ENCODE measurements around the gene MECR.

Gene MECR

DNA sequence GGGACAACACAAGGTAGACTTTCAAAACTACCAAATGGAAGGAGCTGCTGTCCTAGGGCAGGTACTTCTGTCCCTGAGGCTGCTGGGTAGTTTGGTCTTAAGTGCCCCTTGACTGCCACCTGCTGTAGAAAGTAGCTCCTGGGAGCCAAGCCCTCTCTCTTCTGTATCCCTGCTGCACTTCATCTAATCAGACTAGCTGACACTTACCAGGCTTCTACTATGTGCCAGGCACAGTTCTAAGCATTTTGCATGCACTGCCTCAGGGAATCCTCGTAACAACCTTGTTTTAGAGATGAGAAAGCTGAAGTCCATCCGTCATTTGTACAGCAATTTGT is 33.2 kb downstream of the MECR start:
- CTCF ChIA-PET = interaction anchor here (0.8 to 6.7 kb wide), 8 partner anchors 9 to 313 kb away, joined by 3 to 89 read pairs (median 4); partner anchors contain the start of gene SRSF4
- peak; percentile 56 to 75 (median 75) for DNase-seq
- H3K27ac ChIP-seq (ENCODE audit: insufficient read depth in 1 of 2, low read depth in 1 of 2, low read length in 2 of 2, poor library complexity in 1 of 2, severe bottlenecking in 2 of 2) = no peak overlapping the region
- H3K4me1 ChIP-seq (ENCODE audit: control extremely low read depth in 1 of 4, control insufficient read depth in 4 of 4, insufficient read depth in 4 of 4, low read length in 3 of 4) = peaks cover 5 to 21% (median 19%) of the 10 kb centered on the region in 4 experiments
- POLR2A ChIA-PET = interaction anchor here (0.5 to 1.0 kb wide), 3 partner anchors 16 to 312 kb away, joined by 3 to 6 read pairs (median 4); partner anchors contain the start of gene SRSF4
- H3K4me3 ChIP-seq (ENCODE audit: control insufficient read depth in 1 of 7, extremely low read depth in 1 of 7, insufficient read depth in 4 of 7, low read depth in 2 of 7, low read length in 6 of 7) = no peak overlapping the region
- peaks cover 9 to 56% (median 40%) of the 10 kb centered on the region in 4 experiments for H3K36me3 ChIP-seq (ENCODE audit: control insufficient read depth in 4 of 4, insufficient read depth in 4 of 4, low read length in 3 of 4)
- no peaks in the 10 kb centered on the region for H3K9me3 ChIP-seq (ENCODE audit: control extremely low read depth in 1 of 5, control insufficient read depth in 4 of 5, insufficient read depth in 2 of 5, low read depth in 1 of 5, low read length in 4 of 5)
- WGBS (ENCODE audit: insufficient coverage) = 95% methylated on average over 2 of the region's 2 CpGs
- no peaks in the 10 kb centered on the region for H3K27me3 ChIP-seq (replicated peaks in 2 of 5; ENCODE audit: control insufficient read depth in 4 of 5, insufficient read depth in 5 of 5, low read length in 4 of 5)

DNA sequence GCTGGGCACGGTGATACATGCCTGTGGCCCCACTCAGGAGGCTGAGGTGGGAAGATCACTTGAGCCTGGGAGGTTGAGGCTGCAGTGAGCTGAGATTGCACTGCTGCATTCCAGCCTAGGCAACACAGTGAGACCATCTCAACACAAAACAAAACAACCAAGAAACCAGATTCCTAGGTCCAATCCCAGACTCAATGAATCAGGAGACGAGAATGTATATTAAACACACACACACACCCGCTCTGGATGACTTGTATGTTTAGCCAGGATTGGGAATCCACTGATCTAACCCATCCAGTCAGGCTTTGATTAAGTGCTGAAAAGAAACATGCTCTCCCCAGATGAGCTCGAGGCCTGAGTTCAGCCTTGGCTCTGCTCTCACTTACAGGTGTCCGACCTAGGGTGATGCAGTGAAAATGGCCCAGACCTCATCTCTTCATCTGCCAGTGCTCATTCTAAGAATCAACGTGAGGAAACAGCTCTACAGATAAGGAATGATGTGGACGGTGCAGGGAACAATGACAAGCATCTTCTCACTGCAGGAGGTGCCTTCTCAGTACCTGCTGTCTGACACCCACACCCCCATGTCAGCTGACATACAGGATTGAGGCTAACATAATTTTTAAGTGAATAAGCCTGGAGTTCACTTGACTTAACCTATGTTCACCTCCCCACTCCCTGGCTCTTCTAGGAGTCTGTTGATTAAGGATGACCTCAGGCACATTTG is 33.7 kb downstream of the MECR start:
- no peaks in the 10 kb centered on the region for H3K9me3 ChIP-seq (ENCODE audit: control extremely low read depth in 1 of 5, control insufficient read depth in 4 of 5, insufficient read depth in 2 of 5, low read depth in 1 of 5, low read length in 4 of 5)
- H3K27ac ChIP-seq (ENCODE audit: insufficient read depth in 1 of 2, low read depth in 1 of 2, low read length in 2 of 2, poor library complexity in 1 of 2, severe bottlenecking in 2 of 2) = no peak overlapping the region
- peaks cover under 1 to 16% (median 14%) of the 10 kb centered on the region in 4 experiments for H3K4me1 ChIP-seq (ENCODE audit: control extremely low read depth in 1 of 4, control insufficient read depth in 4 of 4, insufficient read depth in 4 of 4, low read length in 3 of 4)
- H3K4me3 ChIP-seq (ENCODE audit: control insufficient read depth in 1 of 7, extremely low read depth in 1 of 7, insufficient read depth in 4 of 7, low read depth in 2 of 7, low read length in 6 of 7) = no peak overlapping the region
- peaks cover 9 to 56% (median 45%) of the 10 kb centered on the region in 4 experiments for H3K36me3 ChIP-seq (ENCODE audit: control insufficient read depth in 4 of 4, insufficient read depth in 4 of 4, low read length in 3 of 4)
- POLR2A ChIA-PET = interaction anchor here (0.5 to 1.0 kb wide), 4 partner anchors 15 to 819 kb away, joined by 3 to 6 read pairs (median 4); partner anchors contain the start of gene SRSF4
- DNase-seq = no peak
- H3K27me3 ChIP-seq (replicated peaks in 2 of 5; ENCODE audit: control insufficient read depth in 4 of 5, insufficient read depth in 5 of 5, low read length in 4 of 5) = no peaks in the 10 kb centered on the region
- CTCF ChIA-PET = interaction anchor here (0.6 to 6.7 kb wide), 11 partner anchors 10 to 312 kb away, joined by 3 to 89 read pairs (median 4); partner anchors contain the start of gene SRSF4
- WGBS (ENCODE audit: insufficient coverage) = 95% methylated on average over 6 of the region's 7 CpGs

DNA sequence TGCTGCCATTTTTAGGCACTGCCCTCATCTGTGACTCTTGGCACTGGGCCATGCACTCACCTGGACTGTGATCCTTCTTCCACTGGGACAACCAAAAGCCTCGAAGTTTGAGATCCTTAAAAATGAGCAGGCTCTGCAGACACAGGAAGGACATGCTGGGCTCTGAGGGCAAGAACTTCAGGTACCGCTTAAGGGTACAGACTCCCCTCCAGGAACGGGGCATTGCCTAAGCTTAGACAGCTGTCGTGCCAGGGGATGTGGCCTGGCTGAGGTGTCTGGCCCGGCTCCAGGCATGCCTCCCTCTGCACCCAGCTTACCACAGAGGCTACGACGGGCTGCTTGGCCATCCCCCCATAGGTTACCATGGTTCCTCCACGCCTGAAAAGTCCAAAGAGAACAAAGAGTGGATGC is 34.8 kb downstream of the MECR start:
- peaks cover 0 to 12% (median 5%) of the 10 kb centered on the region in 4 experiments for H3K4me1 ChIP-seq (ENCODE audit: control extremely low read depth in 1 of 4, control insufficient read depth in 4 of 4, insufficient read depth in 4 of 4, low read length in 3 of 4)
- POLR2A ChIA-PET = interaction anchor here (0.6 to 1.1 kb wide), 2 partner anchors 71 to 579 kb away, joined by 3 read pairs; no protein-coding TSS in a partner anchor
- peaks cover 7 to 52% (median 38%) of the 10 kb centered on the region in 4 experiments for H3K36me3 ChIP-seq (ENCODE audit: control insufficient read depth in 4 of 4, insufficient read depth in 4 of 4, low read length in 3 of 4)
- H3K27me3 ChIP-seq (replicated peaks in 2 of 5; ENCODE audit: control insufficient read depth in 4 of 5, insufficient read depth in 5 of 5, low read length in 4 of 5) = no peaks in the 10 kb centered on the region
- peaks cover 0 to 1% (median 0%) of the 10 kb centered on the region in 5 experiments for H3K9me3 ChIP-seq (ENCODE audit: control extremely low read depth in 1 of 5, control insufficient read depth in 4 of 5, insufficient read depth in 2 of 5, low read depth in 1 of 5, low read length in 4 of 5)
- peak; percentile 61 to 91 (median 91) for DNase-seq
- WGBS (ENCODE audit: insufficient coverage) = 0% methylated on average over 3 of the region's 8 CpGs
- CTCF ChIA-PET = interaction anchor here (1.0 to 6.7 kb wide), 4 partner anchors 8 to 32 kb away, joined by 3 to 89 read pairs (median 4); partner anchors contain the start of gene SRSF4
- H3K27ac ChIP-seq (ENCODE audit: insufficient read depth in 1 of 2, low read depth in 1 of 2, low read length in 2 of 2, poor library complexity in 1 of 2, severe bottlenecking in 2 of 2) = no peak overlapping the region
- no peak overlapping the region for H3K4me3 ChIP-seq (ENCODE audit: control insufficient read depth in 1 of 7, extremely low read depth in 1 of 7, insufficient read depth in 4 of 7, low read depth in 2 of 7, low read length in 6 of 7)

DNA sequence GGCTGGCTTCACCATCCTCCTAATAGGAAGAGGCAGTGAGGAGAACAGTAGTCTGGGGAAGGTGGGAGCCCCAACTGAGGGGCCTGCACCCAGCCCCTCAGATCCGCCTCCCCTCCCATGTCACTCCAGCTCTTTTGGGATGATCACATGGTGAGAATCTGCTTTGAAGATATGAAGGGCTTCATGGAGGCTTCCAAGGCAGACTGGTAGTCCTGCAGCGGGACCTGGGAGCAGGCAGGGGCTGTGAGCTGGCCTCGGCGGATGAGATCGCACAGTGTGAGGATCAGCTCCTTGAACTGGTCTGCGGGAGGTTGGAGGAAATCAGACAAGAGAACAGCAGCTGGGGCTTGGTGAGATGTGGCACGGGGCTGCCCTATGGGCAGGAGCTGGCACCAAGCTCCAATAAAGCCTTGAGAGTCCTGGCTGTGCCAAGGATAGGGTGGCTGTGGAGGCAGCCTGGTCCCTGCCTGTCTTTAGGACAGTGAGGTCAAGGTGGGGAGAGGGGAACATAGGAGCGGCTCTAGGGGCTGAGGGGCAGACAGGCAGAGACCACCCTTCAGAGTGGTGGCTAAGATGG is 36.8 kb downstream of the MECR start:
- peaks cover 0 to 12% (median 5%) of the 10 kb centered on the region in 4 experiments for H3K4me1 ChIP-seq (ENCODE audit: control extremely low read depth in 1 of 4, control insufficient read depth in 4 of 4, insufficient read depth in 4 of 4, low read length in 3 of 4)
- peaks cover 0 to 3% (median 0%) of the 10 kb centered on the region in 5 experiments for H3K9me3 ChIP-seq (ENCODE audit: control extremely low read depth in 1 of 5, control insufficient read depth in 4 of 5, insufficient read depth in 2 of 5, low read depth in 1 of 5, low read length in 4 of 5)
- POLR2A ChIA-PET = no interaction called here
- H3K27me3 ChIP-seq (replicated peaks in 2 of 5; ENCODE audit: control insufficient read depth in 4 of 5, insufficient read depth in 5 of 5, low read length in 4 of 5) = no peaks in the 10 kb centered on the region
- no peak overlapping the region for H3K4me3 ChIP-seq (ENCODE audit: control insufficient read depth in 1 of 7, extremely low read depth in 1 of 7, insufficient read depth in 4 of 7, low read depth in 2 of 7, low read length in 6 of 7)
- peaks cover 4 to 43% (median 27%) of the 10 kb centered on the region in 4 experiments for H3K36me3 ChIP-seq (ENCODE audit: control insufficient read depth in 4 of 4, insufficient read depth in 4 of 4, low read length in 3 of 4)
- no peak for DNase-seq
- no peak overlapping the region for H3K27ac ChIP-seq (ENCODE audit: insufficient read depth in 1 of 2, low read depth in 1 of 2, low read length in 2 of 2, poor library complexity in 1 of 2, severe bottlenecking in 2 of 2)
- WGBS (ENCODE audit: insufficient coverage) = 98% methylated on average over 7 of the region's 8 CpGs
- CTCF ChIA-PET = interaction anchor here (1.0 to 6.7 kb wide), 2 partner anchors 8 to 11 kb away, joined by 4 to 89 read pairs; partner anchors contain the start of gene SRSF4

DNA sequence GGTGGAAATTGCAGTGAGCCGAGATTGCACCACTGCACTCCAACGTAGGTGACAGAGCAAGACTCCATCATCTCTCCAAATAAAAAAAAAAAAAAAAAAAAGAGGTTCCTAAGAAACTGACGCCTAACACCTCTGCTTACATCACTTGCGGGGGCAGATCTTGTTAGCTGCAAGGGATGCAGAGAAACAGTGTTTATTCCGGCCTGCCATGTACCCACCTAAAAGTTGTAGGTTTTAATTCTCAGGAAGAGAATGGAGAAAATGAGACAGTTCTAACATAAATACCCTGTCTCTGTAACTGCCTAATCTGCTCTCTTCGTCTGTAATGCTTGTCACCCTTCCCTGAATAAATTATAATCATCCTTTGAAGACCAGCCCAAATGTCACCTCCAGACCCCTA is 40.0 kb downstream of the MECR start:
- no peak overlapping the region for H3K4me3 ChIP-seq (ENCODE audit: control insufficient read depth in 1 of 7, extremely low read depth in 1 of 7, insufficient read depth in 4 of 7, low read depth in 2 of 7, low read length in 6 of 7)
- 100% methylated on average over 2 of the region's 6 CpGs for WGBS (ENCODE audit: insufficient coverage)
- CTCF ChIA-PET = no interaction called here
- no peak overlapping the region for H3K27ac ChIP-seq (ENCODE audit: insufficient read depth in 1 of 2, low read depth in 1 of 2, low read length in 2 of 2, poor library complexity in 1 of 2, severe bottlenecking in 2 of 2)
- no peak for DNase-seq
- H3K4me1 ChIP-seq (ENCODE audit: control extremely low read depth in 1 of 4, control insufficient read depth in 4 of 4, insufficient read depth in 4 of 4, low read length in 3 of 4) = peaks cover 0 to 3% (median 1%) of the 10 kb centered on the region in 4 experiments
- POLR2A ChIA-PET = no interaction called here
- H3K36me3 ChIP-seq (ENCODE audit: control insufficient read depth in 4 of 4, insufficient read depth in 4 of 4, low read length in 3 of 4) = peaks cover 4 to 23% (median 18%) of the 10 kb centered on the region in 4 experiments
- peaks cover 0 to 3% (median 0%) of the 10 kb centered on the region in 5 experiments for H3K9me3 ChIP-seq (ENCODE audit: control extremely low read depth in 1 of 5, control insufficient read depth in 4 of 5, insufficient read depth in 2 of 5, low read depth in 1 of 5, low read length in 4 of 5)
- H3K27me3 ChIP-seq (replicated peaks in 2 of 5; ENCODE audit: control insufficient read depth in 4 of 5, insufficient read depth in 5 of 5, low read length in 4 of 5) = no peaks in the 10 kb centered on the region

DNA sequence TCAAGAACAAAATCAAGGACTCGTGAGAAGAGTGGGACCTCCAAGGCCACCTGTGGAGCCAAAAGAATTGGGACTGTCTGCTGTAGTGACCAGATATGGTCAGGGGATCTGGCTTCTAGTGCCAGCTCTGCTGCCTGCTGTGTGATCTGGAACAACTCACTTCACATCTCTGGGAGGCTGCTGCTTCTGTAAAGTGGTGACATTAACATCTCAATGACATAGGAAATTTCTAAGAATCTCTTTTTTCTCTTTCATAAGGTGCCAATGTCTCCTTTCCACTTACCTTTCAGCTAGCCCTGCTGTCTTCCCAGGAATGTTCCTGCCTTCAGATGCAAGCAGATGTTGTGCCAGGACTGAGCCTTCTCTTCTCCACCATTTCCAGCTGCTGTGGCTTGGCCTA is 44.0 kb downstream of the MECR start:
- POLR2A ChIA-PET = no interaction called here
- no peak overlapping the region for H3K4me3 ChIP-seq (ENCODE audit: control insufficient read depth in 1 of 7, extremely low read depth in 1 of 7, insufficient read depth in 4 of 7, low read depth in 2 of 7, low read length in 6 of 7)
- no peak for DNase-seq
- H3K4me1 ChIP-seq (ENCODE audit: control extremely low read depth in 1 of 4, control insufficient read depth in 4 of 4, insufficient read depth in 4 of 4, low read length in 3 of 4) = peaks cover 0 to 13% (median 8%) of the 10 kb centered on the region in 4 experiments
- H3K9me3 ChIP-seq (ENCODE audit: control extremely low read depth in 1 of 5, control insufficient read depth in 4 of 5, insufficient read depth in 2 of 5, low read depth in 1 of 5, low read length in 4 of 5) = peaks cover 0 to 3% (median 0%) of the 10 kb centered on the region in 5 experiments
- H3K36me3 ChIP-seq (ENCODE audit: control insufficient read depth in 4 of 4, insufficient read depth in 4 of 4, low read length in 3 of 4) = peaks cover 0 to 3% (median 0%) of the 10 kb centered on the region in 4 experiments
- CTCF ChIA-PET = interaction anchor here (8.7 to 10.1 kb wide), 2 partner anchors 9 to 14 kb away, joined by 76 to 89 read pairs; no protein-coding TSS in a partner anchor
- no peak overlapping the region for H3K27ac ChIP-seq (ENCODE audit: insufficient read depth in 1 of 2, low read depth in 1 of 2, low read length in 2 of 2, poor library complexity in 1 of 2, severe bottlenecking in 2 of 2)
- WGBS (ENCODE audit: insufficient coverage) = 89% methylated on average over 1 of the region's 1 CpG
- H3K27me3 ChIP-seq (replicated peaks in 2 of 5; ENCODE audit: control insufficient read depth in 4 of 5, insufficient read depth in 5 of 5, low read length in 4 of 5) = no peaks in the 10 kb centered on the region

Measured in common myeloid progenitor, CD34-positive (primary cell).